CD4-positive, alpha-beta memory T cell (primary cell): ENCODE measurements around the gene SPAG6. TPM values are rescaled to one million over a fixed set of nuclear protein-coding genes. Genes with fewer than 3 reads are reported as not detected.
"Not testable (repeated sequence)": the region's sequence is repeated elsewhere in the genome, so short reads cannot be mapped to it uniquely, and the experiment has no call there.

Experiments
- CTCF ChIA-PET: fragments of 350-600 bp; sonication (Branson Sonifier 250); formaldehyde crosslinking; loops from one replicate; lab custom pipeline; 2021; ENCODE audit warnings: inconsistent platforms; ENCODE audit not compliant: partially characterized antibody; lab: Charles Lee
- POLR2A ChIA-PET: fragments of 350-600 bp; sonication (Branson Sonifier 250); formaldehyde crosslinking; loops from one replicate; lab custom pipeline; 2021; ENCODE audit not compliant: partially characterized antibody; lab: Charles Lee
- DNase-seq, 5 donors: peaks; one replicate each; pipeline versions ENCODE4 v3.0.0 to v3.0.0-alpha.2; 2020 to 2022; ENCODE audit warnings: mixed read lengths in 1 of 5
- H3K27ac ChIP-seq: one replicate; pipeline ENCODE4 v1.7.0; 2013; ENCODE audit warnings: low read depth, low read length
- H3K27me3 ChIP-seq: 2 replicates; pipeline ENCODE4 v1.7.0; 2013; ENCODE audit warnings: mild to moderate bottlenecking, low read length, moderate library complexity; ENCODE audit not compliant: insufficient read depth
- H3K36me3 ChIP-seq: 2 replicates; pipeline ENCODE4 v1.7.0; 2013; ENCODE audit warnings: mild to moderate bottlenecking, low read length, moderate library complexity; ENCODE audit not compliant: insufficient read depth
- H3K4me1 ChIP-seq: 2 replicates; pipeline ENCODE4 v1.7.0; 2013; ENCODE audit warnings: mild to moderate bottlenecking, low read length, moderate library complexity; ENCODE audit not compliant: insufficient read depth
- H3K4me3 ChIP-seq, 2 donors: one replicate each; pipeline ENCODE4 v1.7.0; 2013; ENCODE audit warnings: low read length in 2 of 2, mild to moderate bottlenecking in 1 of 2
- H3K9me3 ChIP-seq, 2 donors: one replicate each; pipeline ENCODE4 v1.7.0; 2013; ENCODE audit warnings: low read length in 2 of 2, control low read depth in 1 of 2; ENCODE audit not compliant: control insufficient read depth in 1 of 2
- H3K27ac Mint-ChIP-seq, 7 donors: one replicate each; pipeline ENCODE4 v1.8.0; 2020 to 2021; ENCODE audit warnings: mixed read lengths in 7 of 7, mild to moderate bottlenecking in 6 of 7, inconsistent platforms in 3 of 7, moderate library complexity in 3 of 7
- H3K27me3 Mint-ChIP-seq, 2 donors: one replicate each; pipeline ENCODE4 v1.8.0; 2020 to 2021; ENCODE audit warnings: mixed read lengths in 2 of 2
- H3K36me3 Mint-ChIP-seq, 2 donors: one replicate each; pipeline ENCODE4 v1.8.0; 2020 to 2021; ENCODE audit warnings: mixed read lengths in 2 of 2, inconsistent platforms in 1 of 2, mild to moderate bottlenecking in 1 of 2
- H3K4me1 Mint-ChIP-seq, 4 donors: one replicate each; pipeline ENCODE4 v1.8.0; 2020 to 2021; ENCODE audit warnings: mixed read lengths in 4 of 4, mild to moderate bottlenecking in 1 of 4
- H3K4me3 Mint-ChIP-seq, 8 donors: one replicate each; pipeline ENCODE4 v1.8.0; 2020 to 2021; ENCODE audit warnings: mixed read lengths in 8 of 8, mild to moderate bottlenecking in 7 of 8, moderate library complexity in 6 of 8, inconsistent platforms in 3 of 8
- H3K9me3 Mint-ChIP-seq, 8 donors: one replicate each; pipeline ENCODE4 v1.8.0; 2020 to 2021; ENCODE audit warnings: mixed read lengths in 8 of 8, mild to moderate bottlenecking in 5 of 8, inconsistent platforms in 3 of 8, moderate library complexity in 1 of 8
- intact Hi-C: fragments of 100-400 bp; cut with micrococcal nuclease; formaldehyde crosslinking; loops from one replicate; pipeline ENCODE4 v1.15.1; 2023
- polyA plus RNA-seq, 2 donors: library from polyadenylated mRNA; unstranded; fragments of 300-500 nt; fragmentation: Illumina TruSeq; gene quantifications; one replicate each; pipeline ENCODE4 v1.2.3, GENCODE V29; 2021
- total RNA-seq, 2 experiments: library from RNA; stranded (reverse); gene quantifications; one replicate each; pipeline ENCODE4 v1.2.3, GENCODE V29; 2021

Gene SPAG6
- not detected for total RNA-seq
- polyA plus RNA-seq, result not detected

DNA sequence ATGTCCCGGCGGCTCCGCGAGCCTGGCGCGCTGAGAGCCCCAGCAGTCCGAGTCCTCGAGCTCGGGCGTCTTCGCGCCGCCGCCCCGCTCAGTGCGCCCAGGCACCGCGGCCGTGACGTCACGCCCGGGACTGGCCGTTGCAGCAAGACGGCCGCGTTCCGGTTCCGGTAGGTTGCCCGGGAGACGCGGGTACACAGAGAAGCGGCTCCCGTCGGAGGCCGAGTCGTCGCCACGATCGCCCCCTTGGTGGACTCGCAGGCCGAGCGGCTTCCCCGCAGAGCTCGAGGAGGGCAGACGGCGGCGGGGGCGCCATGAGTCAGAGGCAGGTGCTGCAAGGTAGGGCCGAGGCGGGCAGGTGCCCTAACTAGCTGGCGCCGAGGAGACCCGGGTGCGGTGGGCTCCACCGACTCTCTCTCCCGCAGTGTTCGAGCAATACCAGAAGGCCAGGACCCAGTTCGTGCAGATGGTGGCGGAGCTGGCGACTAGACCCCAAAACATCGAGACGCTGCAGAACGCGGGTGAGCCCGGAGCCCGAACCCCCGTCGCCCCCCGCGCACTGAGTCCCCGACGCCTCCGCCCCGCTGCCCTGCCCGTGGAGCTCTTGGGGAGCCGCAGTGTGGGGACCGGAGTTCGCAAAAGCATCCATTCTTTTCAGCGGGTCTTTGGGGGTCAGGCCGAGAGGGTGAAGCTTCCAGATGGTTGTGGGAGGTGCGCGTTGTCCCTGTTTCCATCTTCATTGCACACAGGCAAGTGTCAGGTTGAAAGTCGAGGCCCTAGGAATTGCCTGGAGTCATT is at the start of gene SPAG6:
Gene SPAG6 (plus strand): TSS at position 196 of the 795 bp plus-strand sequence. CDS start 116 bp downstream, at position 312.
- H3K9me3 Mint-ChIP-seq, result peaks cover 0 to 27% (median 17%) of the 10 kb centered on the region in 8 donors
- intact Hi-C loops, result no loop called here
- peak in 2 of 5 donors; percentile 26 to 43 for DNase-seq
- peak within 1 kb of the TSS in 6 of 7 donors; percentile 7 to 90 (median 82) for H3K27ac Mint-ChIP-seq
- H3K36me3 ChIP-seq, result no peaks in the 10 kb centered on the region
- peak within 1 kb of the TSS; percentile 28 to 70 (median 56) for H3K4me3 Mint-ChIP-seq
- peaks cover 6 to 25% (median 14%) of the 10 kb centered on the region in 4 donors for H3K4me1 Mint-ChIP-seq
- H3K36me3 Mint-ChIP-seq, result peaks cover 0 to 5% of the 10 kb centered on the region in 2 donors
- CTCF ChIA-PET, result no interaction called here
- H3K27ac ChIP-seq, result no peak within 1 kb of the TSS
- H3K4me1 ChIP-seq, result peaks cover 6% of the 10 kb centered on the region
- peaks cover 54% of the 10 kb centered on the region for H3K27me3 ChIP-seq
- H3K4me3 ChIP-seq, result no peak within 1 kb of the TSS
- no peaks in the 10 kb centered on the region for H3K9me3 ChIP-seq
- POLR2A ChIA-PET, result interaction anchor here (1.7 to 2.0 kb wide), 2 partner anchors 8 to 116 kb away, joined by 4 to 6 read pairs; no protein-coding TSS in a partner anchor
- peaks cover 37 to 45% of the 10 kb centered on the region in 2 donors for H3K27me3 Mint-ChIP-seq

DNA sequence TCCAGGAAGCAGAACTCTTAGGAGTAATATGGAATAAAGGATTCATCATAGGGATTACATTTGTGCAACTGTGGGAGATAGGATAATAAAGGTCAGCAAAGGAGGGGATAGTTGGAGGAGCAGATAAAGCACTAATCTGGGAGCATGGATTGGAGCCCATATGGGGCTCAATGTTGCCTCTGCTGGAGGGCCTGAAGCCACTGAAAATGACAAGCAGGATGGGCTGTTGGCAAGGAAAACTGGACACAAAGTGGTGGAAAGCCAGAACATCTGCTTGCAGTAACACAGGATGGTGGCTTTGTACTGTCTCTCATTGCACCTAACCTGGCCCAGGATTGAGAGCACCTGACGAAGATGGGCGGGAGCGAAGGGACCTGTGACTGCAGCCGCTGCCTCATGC is 44.1 kb upstream of the SPAG6 start:
- Histone ChIP-seq H3K36me3 (no peaks in the 10 kb centered on the region), H3K27ac (no peak overlapping the region), H3K4me3 (no peak overlapping the region), H3K9me3 (no peaks in the 10 kb centered on the region), H3K4me1 (no peaks in the 10 kb centered on the region), H3K27me3 (no peaks in the 10 kb centered on the region)
- Mint-ChIP-seq H3K4me3 (no peak overlapping the region), H3K36me3 (no peaks in the 10 kb centered on the region), H3K27me3 (peaks cover 7 to 12% of the 10 kb centered on the region in 2 donors), H3K4me1 (no peaks in the 10 kb centered on the region), H3K9me3 (no peaks in the 10 kb centered on the region), H3K27ac (no peak overlapping the region)
- CTCF ChIA-PET, result no interaction called here
- no peak for DNase-seq
- intact Hi-C loops, result no loop called here
- POLR2A ChIA-PET, result interaction anchor here (1.1 kb wide), 1 partner anchor 11 kb away, joined by 4 read pairs; no protein-coding TSS in a partner anchor

DNA sequence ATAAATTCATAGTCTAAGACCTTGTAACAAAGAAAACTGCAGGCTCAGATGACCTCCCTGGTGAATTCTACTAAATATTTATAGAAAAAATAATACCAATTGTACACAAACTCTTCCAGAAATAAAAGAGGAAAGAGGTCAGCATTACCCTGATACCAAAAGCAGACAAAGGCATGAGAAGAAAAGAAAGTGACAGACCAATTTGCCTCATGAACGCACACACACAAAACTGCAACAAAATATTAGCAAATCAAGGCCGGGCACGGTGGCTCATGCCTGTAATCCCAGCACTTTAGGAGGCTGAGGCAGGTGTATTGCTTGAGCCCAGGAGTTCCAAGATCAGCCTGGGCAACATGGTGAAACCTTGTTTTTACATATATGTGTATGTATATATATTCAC is 41.8 kb upstream of the SPAG6 start:
- no peak overlapping the region for H3K27ac Mint-ChIP-seq
- H3K4me1 Mint-ChIP-seq, result no peaks in the 10 kb centered on the region
- no peak for DNase-seq
- Histone ChIP-seq H3K27me3 (no peaks in the 10 kb centered on the region), H3K9me3 (no peaks in the 10 kb centered on the region), H3K4me1 (no peaks in the 10 kb centered on the region), H3K36me3 (no peaks in the 10 kb centered on the region), H3K27ac (no peak overlapping the region), H3K4me3 (no peak overlapping the region)
- CTCF ChIA-PET, result no interaction called here
- peaks cover 0 to 2% (median 0%) of the 10 kb centered on the region in 8 donors for H3K9me3 Mint-ChIP-seq
- H3K36me3 Mint-ChIP-seq, result no peaks in the 10 kb centered on the region
- peaks cover 0 to 7% of the 10 kb centered on the region in 2 donors for H3K27me3 Mint-ChIP-seq
- POLR2A ChIA-PET, result no interaction called here
- H3K4me3 Mint-ChIP-seq, result no peak overlapping the region
- intact Hi-C loops, result no loop called here

GRCh38 chr10:22305721-22306120 is 39.6 kb upstream of the SPAG6 start:
- no peaks in the 10 kb centered on the region for H3K27me3 ChIP-seq
- no peak overlapping the region for H3K4me3 ChIP-seq
- no peaks in the 10 kb centered on the region for H3K4me1 ChIP-seq
- H3K9me3 ChIP-seq, result no peaks in the 10 kb centered on the region
- H3K4me3 Mint-ChIP-seq, result no peak overlapping the region
- no peaks in the 10 kb centered on the region for H3K36me3 Mint-ChIP-seq
- peaks cover 0 to 5% of the 10 kb centered on the region in 2 donors for H3K27me3 Mint-ChIP-seq
- H3K4me1 Mint-ChIP-seq, result no peaks in the 10 kb centered on the region
- no peaks in the 10 kb centered on the region for H3K36me3 ChIP-seq
- DNase-seq, result no peak
- no peak overlapping the region for H3K27ac Mint-ChIP-seq
- ChIA-PET POLR2A (no interaction called here), CTCF (no interaction called here)
- no peak overlapping the region for H3K27ac ChIP-seq
- intact Hi-C loops, result no loop called here
- H3K9me3 Mint-ChIP-seq, result peaks cover 0 to 2% (median 0%) of the 10 kb centered on the region in 8 donors

- peaks cover 0 to 4% of the 10 kb centered on the region in 2 donors for H3K27me3 Mint-ChIP-seq
- intact Hi-C loops, result no loop called here
- no peak overlapping the region for H3K27ac Mint-ChIP-seq
Measured at GRCh38 chr10:22308390-22308789, 36.9 kb upstream of the SPAG6 start.

DNA sequence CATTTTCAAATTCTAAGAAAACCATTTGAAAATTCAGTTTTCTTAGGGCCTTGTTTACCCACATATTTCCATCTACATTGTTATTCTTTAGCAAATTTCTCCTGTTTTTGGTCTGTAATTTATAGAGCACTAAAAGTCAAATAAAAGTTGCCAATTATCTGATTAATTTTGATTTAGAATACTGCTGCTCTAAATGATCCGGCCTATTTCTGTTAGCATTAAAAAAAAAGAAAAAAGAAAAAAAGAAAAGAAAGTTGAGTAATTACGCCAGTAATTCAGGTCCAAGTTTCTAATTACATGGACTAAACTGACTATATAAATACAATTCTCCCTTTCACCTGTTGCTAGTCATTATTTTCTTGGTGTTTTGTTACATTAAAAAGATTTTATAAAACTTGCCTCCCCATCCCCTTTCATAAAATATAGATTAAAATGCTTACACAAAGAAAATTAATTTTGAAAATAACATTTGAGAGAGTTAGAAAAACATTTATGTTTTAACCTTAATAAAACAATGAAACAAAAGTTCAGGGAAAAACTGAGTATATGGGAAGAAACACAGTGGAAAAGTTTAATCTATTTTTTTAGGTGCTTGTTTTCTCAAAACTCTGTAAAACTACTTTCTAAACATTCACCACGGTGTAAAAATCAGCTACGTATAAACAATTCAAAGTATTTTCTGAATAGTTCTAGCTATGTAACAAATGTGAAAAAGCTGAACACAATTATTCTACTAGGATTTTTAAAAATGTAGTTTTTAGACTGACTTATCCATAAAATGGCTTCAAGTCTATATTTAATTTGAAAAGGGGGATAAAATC is 35.9 kb upstream of the SPAG6 start:
- H3K27me3 ChIP-seq, result no peaks in the 10 kb centered on the region
- H3K9me3 ChIP-seq, result no peaks in the 10 kb centered on the region
- no peaks in the 10 kb centered on the region for H3K4me1 Mint-ChIP-seq
- H3K27me3 Mint-ChIP-seq, result peaks cover 0 to 4% of the 10 kb centered on the region in 2 donors
- intact Hi-C loops, result no loop called here
- POLR2A ChIA-PET, result interaction anchor here (0.6 to 1.3 kb wide), 2 partner anchors 66 to 128 kb away, joined by 3 read pairs; no protein-coding TSS in a partner anchor
- H3K4me1 ChIP-seq, result no peaks in the 10 kb centered on the region
- H3K36me3 ChIP-seq, result no peaks in the 10 kb centered on the region
- DNase-seq, result no peak
- no peak overlapping the region for H3K4me3 Mint-ChIP-seq
- H3K36me3 Mint-ChIP-seq, result no peaks in the 10 kb centered on the region
- no peak overlapping the region for H3K4me3 ChIP-seq
- H3K27ac Mint-ChIP-seq, result no peak overlapping the region
- H3K9me3 Mint-ChIP-seq, result peaks cover 0 to 2% (median 0%) of the 10 kb centered on the region in 8 donors
- CTCF ChIA-PET, result no interaction called here
- H3K27ac ChIP-seq, result no peak overlapping the region

More at GRCh38 chr10:22308390-22308789, 36.9 kb upstream of the SPAG6 start:
- Histone ChIP-seq H3K4me3 (no peak overlapping the region), H3K27ac (no peak overlapping the region), H3K36me3 (no peaks in the 10 kb centered on the region), H3K9me3 (no peaks in the 10 kb centered on the region), H3K4me1 (no peaks in the 10 kb centered on the region), H3K27me3 (no peaks in the 10 kb centered on the region)
- H3K4me1 Mint-ChIP-seq, result no peaks in the 10 kb centered on the region
- no peaks in the 10 kb centered on the region for H3K36me3 Mint-ChIP-seq
- POLR2A ChIA-PET, result interaction anchor here (1.5 kb wide), 1 partner anchor 32 kb away, joined by 4 read pairs; no protein-coding TSS in a partner anchor
- CTCF ChIA-PET, result no interaction called here
- no peak for DNase-seq
- H3K9me3 Mint-ChIP-seq, result peaks cover 0 to 2% (median 0%) of the 10 kb centered on the region in 8 donors
- H3K4me3 Mint-ChIP-seq, result no peak overlapping the region

DNA sequence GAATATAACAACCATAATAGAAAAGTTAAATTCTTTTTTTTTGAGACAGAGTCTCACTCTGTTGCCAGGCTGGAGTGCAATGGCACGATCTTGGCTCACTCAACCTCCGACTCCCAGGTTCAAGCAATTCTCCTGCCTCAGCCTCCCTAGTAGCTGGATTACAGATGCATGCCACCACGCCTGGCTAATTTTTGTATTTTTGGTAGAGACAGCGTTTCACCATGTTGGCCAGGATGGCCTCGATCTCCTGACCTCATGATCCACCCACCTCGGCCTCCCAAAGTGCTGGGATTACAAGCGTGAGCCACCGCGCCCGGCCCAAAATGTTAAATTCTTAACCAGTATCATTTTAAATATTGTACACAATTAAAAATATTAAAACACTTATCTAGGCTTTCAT is 35.3 kb upstream of the SPAG6 start:
- CTCF ChIA-PET, H3K4me1 ChIP-seq, H3K27ac Mint-ChIP-seq, H3K9me3 ChIP-seq, H3K36me3 Mint-ChIP-seq, H3K4me3 Mint-ChIP-seq, H3K4me3 ChIP-seq, DNase-seq, H3K9me3 Mint-ChIP-seq, H3K4me1 Mint-ChIP-seq, intact Hi-C loops, H3K27me3 ChIP-seq, H3K36me3 ChIP-seq, H3K27me3 Mint-ChIP-seq, H3K27ac ChIP-seq: not testable (repeated sequence)
- POLR2A ChIA-PET, result interaction anchor here (0.6 to 1.3 kb wide), 2 partner anchors 67 to 127 kb away, joined by 3 read pairs; no protein-coding TSS in a partner anchor
